OCI-LY1 (cell line): ENCODE data around the gene PPP1R14D.

Experiments used
- EZH2 ChIP-seq: fragments of 200-600 bp; sonication (generic), shearing (Covaris generic); IDR thresholded peaks from 2 replicates; pipeline ENCODE4 v1.8.0; 2017; ENCODE audit warnings: borderline replicate concordance, mixed run types, mild to moderate bottlenecking, antibody characterized with exemption, low read length, moderate library complexity, mixed read lengths
- TF ChIP-seq, protein P1 (sequence below): fragments of 200-600 bp; sonication (generic), shearing (Covaris generic); IDR thresholded peaks from 2 replicates; pipeline ENCODE4 v1.5.1; 2017; ENCODE audit warnings: mild to moderate bottlenecking, antibody characterized with exemption, low read length, moderate library complexity, mixed read lengths

DNA sequence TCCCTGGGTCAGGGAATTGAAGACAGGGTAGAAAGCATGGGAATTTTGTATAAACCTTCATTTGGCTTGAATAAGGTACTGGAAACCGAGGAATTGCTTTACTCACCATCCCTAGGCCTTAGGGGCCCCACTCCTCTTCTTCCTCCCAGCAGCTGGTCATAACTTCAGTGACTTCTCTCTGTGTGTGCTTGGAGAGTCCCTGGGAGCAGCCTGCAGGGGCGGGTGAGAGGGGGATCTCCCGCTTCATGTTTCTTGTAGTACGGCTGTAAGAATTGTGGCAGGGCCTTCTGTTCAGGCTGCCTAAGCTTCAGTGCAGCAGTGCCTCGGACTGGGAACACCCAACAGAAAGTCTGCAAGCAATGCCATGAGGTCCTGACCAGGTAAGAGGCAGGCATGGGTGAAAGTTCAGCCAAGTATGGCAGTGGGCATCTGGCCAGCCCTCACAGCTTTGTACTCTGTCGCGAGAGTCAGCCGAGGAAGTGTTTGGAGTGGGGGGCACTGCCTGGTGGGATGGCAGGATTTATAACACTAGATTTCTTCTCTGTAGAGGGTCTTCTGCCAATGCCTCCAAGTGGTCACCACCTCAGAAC is 19.6 kb downstream of the PPP1R14D start:
- TF ChIP-seq, protein P1, sequence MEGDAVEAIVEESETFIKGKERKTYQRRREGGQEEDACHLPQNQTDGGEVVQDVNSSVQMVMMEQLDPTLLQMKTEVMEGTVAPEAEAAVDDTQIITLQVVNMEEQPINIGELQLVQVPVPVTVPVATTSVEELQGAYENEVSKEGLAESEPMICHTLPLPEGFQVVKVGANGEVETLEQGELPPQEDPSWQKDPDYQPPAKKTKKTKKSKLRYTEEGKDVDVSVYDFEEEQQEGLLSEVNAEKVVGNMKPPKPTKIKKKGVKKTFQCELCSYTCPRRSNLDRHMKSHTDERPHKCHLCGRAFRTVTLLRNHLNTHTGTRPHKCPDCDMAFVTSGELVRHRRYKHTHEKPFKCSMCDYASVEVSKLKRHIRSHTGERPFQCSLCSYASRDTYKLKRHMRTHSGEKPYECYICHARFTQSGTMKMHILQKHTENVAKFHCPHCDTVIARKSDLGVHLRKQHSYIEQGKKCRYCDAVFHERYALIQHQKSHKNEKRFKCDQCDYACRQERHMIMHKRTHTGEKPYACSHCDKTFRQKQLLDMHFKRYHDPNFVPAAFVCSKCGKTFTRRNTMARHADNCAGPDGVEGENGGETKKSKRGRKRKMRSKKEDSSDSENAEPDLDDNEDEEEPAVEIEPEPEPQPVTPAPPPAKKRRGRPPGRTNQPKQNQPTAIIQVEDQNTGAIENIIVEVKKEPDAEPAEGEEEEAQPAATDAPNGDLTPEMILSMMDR: no peak
- TF ChIP-seq EZH2: no peak
